ENCODE measurements around the gene SYNDIG1L.
"Not testable (repeated sequence)": the region's sequence is repeated elsewhere in the genome, so short reads cannot be mapped to it uniquely, and the experiment has no call there.

SYNDIG1L gene

GRCh38 chr14:74391479-74391878 lies 34.5 kb downstream of the SYNDIG1L start:
- Histone ChIP-seq H3K9ac (no peak overlapping the region), H2AFZ (no peak overlapping the region), H3K4me1 (no peaks in the 10 kb centered on the region), H3K4me3 (ENCODE audit: low read depth, low read length) (no peak overlapping the region), H3K4me2 (ENCODE audit: low read length) (no peak overlapping the region), H3K9me3 (ENCODE audit: control insufficient read depth, low read length) (no peaks in the 10 kb centered on the region), H3K36me3 (ENCODE audit: control insufficient read depth, insufficient read depth, low read length) (no peaks in the 10 kb centered on the region), H3K27me3 (ENCODE audit: control insufficient read depth, insufficient read depth, low read length) (no peaks in the 10 kb centered on the region), H3K79me2 (no peaks in the 10 kb centered on the region), H3K27ac (no peak overlapping the region)
- TF ChIP-seq, protein P1, sequence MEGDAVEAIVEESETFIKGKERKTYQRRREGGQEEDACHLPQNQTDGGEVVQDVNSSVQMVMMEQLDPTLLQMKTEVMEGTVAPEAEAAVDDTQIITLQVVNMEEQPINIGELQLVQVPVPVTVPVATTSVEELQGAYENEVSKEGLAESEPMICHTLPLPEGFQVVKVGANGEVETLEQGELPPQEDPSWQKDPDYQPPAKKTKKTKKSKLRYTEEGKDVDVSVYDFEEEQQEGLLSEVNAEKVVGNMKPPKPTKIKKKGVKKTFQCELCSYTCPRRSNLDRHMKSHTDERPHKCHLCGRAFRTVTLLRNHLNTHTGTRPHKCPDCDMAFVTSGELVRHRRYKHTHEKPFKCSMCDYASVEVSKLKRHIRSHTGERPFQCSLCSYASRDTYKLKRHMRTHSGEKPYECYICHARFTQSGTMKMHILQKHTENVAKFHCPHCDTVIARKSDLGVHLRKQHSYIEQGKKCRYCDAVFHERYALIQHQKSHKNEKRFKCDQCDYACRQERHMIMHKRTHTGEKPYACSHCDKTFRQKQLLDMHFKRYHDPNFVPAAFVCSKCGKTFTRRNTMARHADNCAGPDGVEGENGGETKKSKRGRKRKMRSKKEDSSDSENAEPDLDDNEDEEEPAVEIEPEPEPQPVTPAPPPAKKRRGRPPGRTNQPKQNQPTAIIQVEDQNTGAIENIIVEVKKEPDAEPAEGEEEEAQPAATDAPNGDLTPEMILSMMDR (IDR thresholded peaks at IDR 0.05), result no peak

DNA sequence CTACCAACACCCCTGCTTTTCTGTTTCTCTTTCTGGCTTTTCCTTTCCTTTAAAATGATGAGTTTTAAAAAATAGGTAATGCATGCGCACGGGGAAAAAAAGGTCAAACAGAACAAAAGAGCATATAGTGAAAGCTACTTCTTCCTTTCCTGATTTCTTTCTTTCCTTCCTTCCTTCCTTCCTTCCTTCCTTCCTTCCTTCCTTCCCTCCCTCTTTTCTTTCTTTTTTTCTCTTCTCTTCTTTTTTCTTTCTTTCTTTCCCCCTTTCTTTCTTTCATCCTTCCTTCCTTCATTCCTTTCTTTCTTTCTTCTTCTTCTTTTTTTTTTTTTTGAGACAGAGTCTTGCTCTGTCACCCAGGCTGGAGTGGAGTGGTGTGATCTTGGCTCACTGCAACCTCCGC lies 35.5 kb downstream of the SYNDIG1L start:
- H3K27me3 ChIP-seq (ENCODE audit: control insufficient read depth, insufficient read depth, low read length); H3K4me2 ChIP-seq (ENCODE audit: low read length); H3K27ac ChIP-seq; H3K36me3 ChIP-seq (ENCODE audit: control insufficient read depth, insufficient read depth, low read length); H3K4me3 ChIP-seq (ENCODE audit: low read depth, low read length); H3K9me3 ChIP-seq (ENCODE audit: control insufficient read depth, low read length); H2AFZ ChIP-seq; H3K79me2 ChIP-seq; H3K4me1 ChIP-seq; H3K9ac ChIP-seq: not testable (repeated sequence)

DNA sequence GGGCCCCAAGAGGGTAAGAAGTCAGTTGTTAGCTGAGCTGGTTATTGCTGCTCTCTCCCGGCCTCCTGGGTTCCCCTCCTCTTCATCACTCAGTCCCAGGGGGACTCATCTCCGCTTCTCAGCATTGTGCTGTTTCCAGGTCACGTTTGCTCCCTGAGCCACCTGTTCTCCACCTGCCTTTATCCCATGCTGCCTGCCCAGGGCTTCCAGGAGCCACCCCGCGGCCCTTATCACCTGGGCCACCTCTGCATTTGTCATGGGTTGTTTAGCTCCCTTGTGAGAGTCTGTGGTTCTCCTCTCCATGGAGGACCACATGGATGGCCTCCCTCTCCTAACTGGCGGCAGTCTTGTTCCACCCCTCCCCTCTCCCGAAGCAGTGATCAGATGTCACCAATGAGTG lies 36.0 kb downstream of the SYNDIG1L start:
- H3K4me3 ChIP-seq (ENCODE audit: low read depth, low read length), result no peak overlapping the region
- H3K79me2 ChIP-seq, result no peaks in the 10 kb centered on the region
- H3K27ac ChIP-seq, result no peak overlapping the region
- H3K36me3 ChIP-seq (ENCODE audit: control insufficient read depth, insufficient read depth, low read length), result no peaks in the 10 kb centered on the region
- TF ChIP-seq, protein P1 (IDR thresholded peaks at IDR 0.05), result no peak
- H3K4me2 ChIP-seq (ENCODE audit: low read length), result no peak overlapping the region
- no peaks in the 10 kb centered on the region for H3K9me3 ChIP-seq (ENCODE audit: control insufficient read depth, low read length)
- no peaks in the 10 kb centered on the region for H3K27me3 ChIP-seq (ENCODE audit: control insufficient read depth, insufficient read depth, low read length)
- H2AFZ ChIP-seq, result no peak overlapping the region
- no peaks in the 10 kb centered on the region for H3K4me1 ChIP-seq
- no peak overlapping the region for H3K9ac ChIP-seq

GRCh38 chr14:74382231-74382630 lies 43.8 kb downstream of the SYNDIG1L start:
- Histone ChIP-seq H3K4me1 (no peaks in the 10 kb centered on the region), H3K4me2 (ENCODE audit: low read length) (no peak overlapping the region), H3K9ac (no peak overlapping the region), H3K4me3 (ENCODE audit: low read depth, low read length) (no peak overlapping the region), H3K36me3 (ENCODE audit: control insufficient read depth, insufficient read depth, low read length) (no peaks in the 10 kb centered on the region), H3K79me2 (no peaks in the 10 kb centered on the region), H2AFZ (no peak overlapping the region), H3K9me3 (ENCODE audit: control insufficient read depth, low read length) (no peaks in the 10 kb centered on the region), H3K27ac (no peak overlapping the region), H3K27me3 (ENCODE audit: control insufficient read depth, insufficient read depth, low read length) (no peaks in the 10 kb centered on the region)
- TF ChIP-seq, protein P1 (IDR thresholded peaks at IDR 0.05), result no peak

DNA sequence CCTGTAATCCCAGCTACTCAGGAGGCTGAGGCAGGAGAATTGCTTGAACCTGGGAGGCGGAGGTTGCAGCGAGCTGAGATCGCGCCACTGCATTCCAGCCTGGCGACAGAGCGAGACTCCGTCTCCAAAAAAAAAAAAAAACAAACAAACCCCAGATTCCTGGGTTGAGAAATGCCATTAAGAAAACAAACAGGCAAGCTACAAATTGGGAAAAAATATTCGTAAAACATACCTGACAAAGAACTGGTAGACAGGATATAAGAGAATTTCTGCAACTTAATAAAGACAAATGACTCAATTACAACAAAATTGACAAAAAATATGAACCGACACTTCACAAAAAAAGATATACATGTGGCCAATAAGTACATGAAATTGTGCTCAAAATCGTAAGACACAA lies 44.4 kb downstream of the SYNDIG1L start:
- H3K9ac ChIP-seq; H3K27ac ChIP-seq; H3K4me2 ChIP-seq (ENCODE audit: low read length); H2AFZ ChIP-seq; H3K79me2 ChIP-seq; H3K9me3 ChIP-seq (ENCODE audit: control insufficient read depth, low read length); H3K4me3 ChIP-seq (ENCODE audit: low read depth, low read length); H3K27me3 ChIP-seq (ENCODE audit: control insufficient read depth, insufficient read depth, low read length); H3K36me3 ChIP-seq (ENCODE audit: control insufficient read depth, insufficient read depth, low read length); H3K4me1 ChIP-seq: not testable (repeated sequence)

- Histone ChIP-seq H3K4me3 (ENCODE audit: low read depth, low read length) (no peak overlapping the region), H3K27ac (no peak overlapping the region), H3K79me2 (no peaks in the 10 kb centered on the region), H3K4me2 (ENCODE audit: low read length) (no peak overlapping the region), H3K9ac (no peak overlapping the region), H3K27me3 (ENCODE audit: control insufficient read depth, insufficient read depth, low read length) (no peaks in the 10 kb centered on the region), H3K4me1 (no peaks in the 10 kb centered on the region), H3K36me3 (ENCODE audit: control insufficient read depth, insufficient read depth, low read length) (no peaks in the 10 kb centered on the region), H3K9me3 (ENCODE audit: control insufficient read depth, low read length) (no peaks in the 10 kb centered on the region), H2AFZ (no peak overlapping the region)
- TF ChIP-seq, protein P1 (IDR thresholded peaks at IDR 0.05), result no peak
Measured at GRCh38 chr14:74380845-74381244, 45.2 kb downstream of the SYNDIG1L start.

All from parathyroid adenoma (tissue), 2 donors.